ENCODE data around the gene CBARP. TPM values are rescaled to one million over a fixed set of nuclear protein-coding genes. Genes with fewer than 3 reads are reported as not detected.

The CBARP gene
- total and polyA plus RNA-seq, 9 of the 15 experiments (the other 6 are each of a cell fraction or from before 2014, with no cell fraction given) = 0.03 to 8.9 (median 1.2) TPM; not detected in 1

- TF ChIP-seq CREB1 (IDR thresholded peaks at IDR 0.05) (0 out of 2 replicates have a peak, but pooled peaks have one; percentile 25), CREB1 (CRISPR knock-in tag; IDR thresholded peaks at IDR 0.05) (no peak; the same call in 1 of the 2 replicates), ELK3 (CRISPR knock-in tag; IDR thresholded peaks at IDR 0.05) (no peak), NFIC (IDR thresholded peaks at IDR 0.05) (peak; percentile 71), NFE2L1 (tag; IDR thresholded peaks at IDR 0.05; ENCODE audit: borderline replicate concordance, low read depth) (no peak), HDAC1 (IDR thresholded peaks at IDR 0.05) (peak in 1 of 2 experiments; percentile 13; a peak in 1 of 4 replicates), POLR2AphosphoS5 (IDR thresholded peaks at IDR 0.05; ENCODE audit: control insufficient read depth, insufficient read depth, low read depth, low read length) (peak; percentile 95), MTA3 (IDR thresholded peaks at IDR 0.05; ENCODE audit: borderline replicate concordance) (peak; percentile 83), E2F6 (IDR thresholded peaks at IDR 0.05; ENCODE audit: borderline replicate concordance in 1 of 2, extremely low read depth in 1 of 2, insufficient read depth in 1 of 2, insufficient read length in 1 of 2, low read depth in 1 of 2, low read length in 1 of 2, poor library complexity in 1 of 2, severe bottlenecking in 1 of 2) (peak in 1 of 2 experiments; percentile 36), SIN3B (IDR thresholded peaks at IDR 0.05; ENCODE audit: low read depth) (no peak), HMGN3 (IDR thresholded peaks at IDR 0.05; ENCODE audit: borderline replicate concordance, extremely low read depth, insufficient read length, low read depth, low read length) (peak; percentile 56), PML (IDR thresholded peaks at IDR 0.05; ENCODE audit: low read length) (peak; percentile 73), SAFB (IDR thresholded peaks at IDR 0.05; ENCODE audit: borderline replicate concordance, low read depth, low read length) (no peak), ILK (tag; IDR thresholded peaks at IDR 0.05; ENCODE audit: borderline replicate concordance, low read depth) (no peak), CCNT2 (IDR thresholded peaks at IDR 0.05; ENCODE audit: borderline replicate concordance, extremely low read depth, insufficient read length, low read depth, low read length) (no peak), DPF2 (IDR thresholded peaks at IDR 0.05) (peak; percentile 57; the same call in 1 of the 2 replicates), CXXC5 (CRISPR knock-in tag; IDR thresholded peaks at IDR 0.05) (peak; percentile 57), HES1 (IDR thresholded peaks at IDR 0.05; ENCODE audit: low read depth) (0 out of 2 replicates have a peak, but pooled peaks have one; percentile 8), GATAD2B (IDR thresholded peaks at IDR 0.05; ENCODE audit: borderline replicate concordance) (peak; percentile 83), POLR2AphosphoS2 (IDR thresholded peaks at IDR 0.05; ENCODE audit: low read length) (0 out of 2 replicates have a peak, but pooled peaks have one; percentile 38), TRIM28 (IDR thresholded peaks at IDR 0.05) (no peak), EP400 (IDR thresholded peaks at IDR 0.05) (peak; percentile 57; the same call in 1 of the 2 replicates), THAP12 (CRISPR knock-in tag; IDR thresholded peaks at IDR 0.05) (0 out of 2 replicates have a peak, but pooled peaks have one; percentile 22)
Measured at GRCh38 chr19:1248139-1248785, 10.5 kb upstream of the CBARP start, which contains the start of gene MIDN (continued).

Measured in K562 (cell line).